Measurements from ENCODE around the gene TMEM107.
"Not testable (repeated sequence)": the region's sequence is repeated elsewhere in the genome, so short reads cannot be mapped to it uniquely, and the experiment has no call there.

The TMEM107 gene

GRCh38 chr17:8176197-8176940 lies at the start of gene TMEM107:
TSS of gene TMEM107 (minus strand) at chr17:8176380. CDS start at chr17:8176286, 94 bp downstream.
- peak; percentile 48 to 82 (median 72) for DNase-seq

GRCh38 chr17:8224891-8225812 lies 49.0 kb upstream of the TMEM107 start:
- peak in 1 of 4 experiments; percentile 11 for DNase-seq

- DNase-seq = peak in 1 of 4 experiments; percentile 42
Observed at GRCh38 chr17:8223356-8224126, 47.4 kb upstream of the TMEM107 start.

- peak; percentile 87 to 92 (median 92) for DNase-seq
Observed at GRCh38 chr17:8222630-8223355, 46.6 kb upstream of the TMEM107 start.

GRCh38 chr17:8222380-8222629 lies 46.1 kb upstream of the TMEM107 start:
- DNase-seq = no peak

DNA sequence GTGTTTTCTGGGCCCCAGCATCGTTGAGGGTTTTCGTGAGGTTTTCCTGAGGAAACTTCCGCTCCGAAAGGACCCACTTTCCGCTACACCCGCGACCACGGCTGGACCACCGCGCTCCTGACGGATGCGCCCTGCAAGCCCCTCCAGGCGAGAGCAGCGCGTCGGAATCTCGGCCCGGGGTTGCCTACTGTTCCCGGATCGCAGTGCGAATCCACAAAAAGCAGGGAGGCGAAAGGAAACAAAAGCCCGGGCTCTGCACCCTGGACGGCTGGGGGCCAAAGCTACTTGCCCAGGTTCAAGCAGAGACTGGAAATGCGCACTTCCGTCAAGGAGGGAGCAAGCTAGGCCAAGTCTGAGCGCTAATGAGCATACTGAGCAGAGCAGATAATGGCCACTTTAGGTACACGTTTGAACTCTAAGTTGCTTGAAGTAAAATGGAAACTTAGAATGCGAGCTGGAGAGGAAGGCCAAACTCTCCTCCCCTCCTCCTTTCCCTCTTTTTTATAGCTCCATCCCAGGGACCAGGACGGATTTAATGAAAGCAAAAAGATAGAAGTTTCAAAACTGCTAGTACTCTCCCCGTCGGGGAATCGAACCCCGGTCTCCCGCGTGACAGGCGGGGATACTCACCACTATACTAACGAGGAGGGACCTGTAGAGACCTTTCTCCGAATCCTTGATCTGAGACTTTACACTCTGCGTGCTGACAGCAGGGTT lies 45.6 kb upstream of the TMEM107 start:
- peak; percentile 85 to 96 (median 87) for DNase-seq

DNA sequence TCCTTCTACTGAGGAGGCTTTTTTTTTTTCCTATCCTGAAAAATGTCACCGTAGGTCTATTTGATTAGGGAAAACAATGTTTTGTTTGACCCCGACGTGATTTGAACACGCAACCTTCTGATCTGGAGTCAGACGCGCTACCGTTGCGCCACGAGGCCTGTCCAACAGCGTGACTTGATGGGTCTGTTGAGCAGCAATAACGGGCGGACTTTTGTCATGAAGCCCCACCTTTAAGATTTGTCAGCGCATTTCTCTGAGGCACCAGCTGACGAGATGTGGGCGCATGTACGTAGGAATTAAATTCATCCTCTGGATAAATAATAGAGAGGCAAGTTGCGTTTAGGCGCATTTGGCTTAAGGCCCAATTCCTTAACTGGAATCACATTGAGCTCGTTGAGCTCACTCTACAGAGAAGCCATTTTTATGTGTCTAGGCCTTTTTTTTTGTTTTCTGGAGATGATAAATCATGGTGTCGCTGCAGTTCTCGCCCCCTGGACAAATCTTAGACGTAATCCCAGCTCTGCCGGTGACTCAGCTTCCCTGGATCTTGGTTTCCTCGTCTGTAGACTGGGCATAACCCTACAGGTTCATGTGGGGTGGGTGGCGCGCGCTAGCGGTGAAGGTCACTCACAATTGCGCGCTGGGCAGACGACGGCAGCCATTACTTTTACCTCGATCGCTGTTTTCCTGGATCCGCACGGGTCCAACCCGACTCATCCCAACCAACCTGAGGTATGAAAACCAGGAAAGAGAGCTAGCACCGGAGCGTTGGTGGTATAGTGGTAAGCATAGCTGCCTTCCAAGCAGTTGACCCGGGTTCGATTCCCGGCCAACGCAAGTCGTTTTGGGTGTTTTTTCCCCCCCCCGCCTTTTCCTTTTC lies 44.8 kb upstream of the TMEM107 start:
- DNase-seq = peak; percentile 75 to 95 (median 90)

DNA sequence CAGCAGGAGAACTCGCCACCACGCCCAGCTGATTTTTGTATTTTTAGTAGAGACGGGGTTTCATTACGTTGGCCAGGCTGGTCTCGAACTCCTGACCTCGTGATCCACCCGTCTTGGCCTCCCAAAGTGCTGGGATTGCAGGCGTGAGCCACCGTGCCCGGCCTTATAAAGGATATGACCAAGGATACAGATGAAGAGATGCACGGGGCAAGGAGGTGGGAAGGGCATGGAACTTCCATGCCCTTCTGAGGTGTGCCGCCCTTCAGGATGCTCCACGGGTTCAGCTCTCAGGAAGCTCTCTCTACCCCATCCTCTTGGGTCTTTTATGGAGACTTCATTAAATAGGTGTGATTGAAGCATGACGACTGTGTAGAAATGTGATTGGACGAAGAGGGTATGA lies 37.8 kb upstream of the TMEM107 start:
- not testable (repeated sequence) for DNase-seq

GRCh38 chr17:8212312-8213180 lies 36.4 kb upstream of the TMEM107 start:
- DNase-seq = no peak

DNA sequence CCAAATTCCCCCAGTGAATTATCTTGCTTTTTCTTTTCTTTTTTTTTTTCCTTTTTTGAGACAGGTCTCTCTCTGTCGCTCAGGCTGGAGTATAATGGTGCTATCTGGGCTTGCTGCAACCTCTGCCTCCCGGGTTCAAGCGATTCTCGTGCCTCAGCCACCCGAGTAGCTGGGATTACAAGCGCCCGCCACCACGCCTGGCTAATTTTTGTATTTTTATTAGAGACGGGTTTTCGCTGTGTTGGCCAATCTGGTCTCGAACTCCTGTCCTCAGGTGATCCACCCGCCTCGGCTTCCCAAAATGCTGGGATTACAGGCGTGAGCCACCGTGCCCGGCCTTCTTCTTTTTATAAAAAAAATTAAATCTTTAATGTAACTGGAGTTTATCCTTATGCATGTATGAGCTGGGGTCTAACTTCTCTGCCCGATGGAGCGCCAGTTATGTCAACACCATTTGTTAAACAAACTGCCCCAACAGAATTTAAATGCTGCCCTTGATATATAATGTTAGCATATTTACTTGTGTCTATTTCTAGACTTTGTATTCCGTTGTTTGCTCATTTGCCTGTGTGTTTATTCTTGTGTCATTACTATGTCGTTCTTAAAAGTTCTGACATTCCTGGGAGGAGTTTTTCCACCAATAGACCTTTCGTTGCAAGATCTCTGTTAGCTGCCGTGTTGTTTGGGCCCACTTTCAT lies 34.7 kb upstream of the TMEM107 start:
- DNase-seq = no peak

DNA sequence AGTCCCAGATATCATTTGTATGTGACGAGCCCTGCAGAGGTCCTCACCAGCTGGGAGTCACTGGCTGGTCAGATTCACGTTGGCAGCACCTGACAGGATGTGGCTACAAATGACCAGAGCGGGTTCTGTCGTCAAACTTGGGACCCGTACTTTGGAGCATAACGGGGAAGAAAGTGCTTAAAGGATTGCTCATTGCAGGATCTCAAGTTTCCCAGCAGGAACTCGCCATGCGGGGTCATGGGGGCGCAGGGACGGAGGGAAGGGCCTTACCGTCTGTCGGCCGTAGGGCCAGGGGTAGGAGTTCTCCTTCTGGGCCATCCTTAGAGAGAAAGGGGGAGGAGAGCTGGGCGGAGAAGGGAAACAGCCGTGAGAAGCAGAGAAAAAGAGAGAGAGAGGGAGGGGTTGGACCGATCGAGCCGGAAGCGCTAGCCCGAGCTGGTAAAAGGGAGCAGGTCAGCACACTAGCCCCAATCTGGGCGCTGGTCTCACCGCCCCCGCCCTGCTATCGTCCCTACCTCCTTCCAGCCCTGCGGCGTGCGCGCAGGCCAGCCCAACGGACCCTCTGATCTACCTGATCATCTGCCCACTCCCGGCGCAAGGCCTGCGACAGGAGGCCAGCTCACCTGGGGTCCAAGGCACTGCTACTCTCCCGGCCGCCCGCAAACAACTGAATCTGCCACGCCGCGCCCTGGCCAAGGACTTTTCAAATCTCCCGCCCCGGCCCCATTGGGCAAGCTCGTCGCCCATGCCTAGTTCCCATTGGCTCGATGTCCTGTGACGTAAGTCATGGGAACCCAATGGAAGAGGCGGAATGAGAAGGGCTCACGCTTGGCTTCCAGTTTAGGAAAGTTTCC lies 34.0 kb upstream of the TMEM107 start, which contains the start of gene AURKB:
Gene AURKB (minus strand): TSS at position 669 of the 854 bp plus-strand sequence. CDS start 351 bp downstream, at position 318.
- DNase-seq = peak; percentile 50 to 84 (median 75)

DNA sequence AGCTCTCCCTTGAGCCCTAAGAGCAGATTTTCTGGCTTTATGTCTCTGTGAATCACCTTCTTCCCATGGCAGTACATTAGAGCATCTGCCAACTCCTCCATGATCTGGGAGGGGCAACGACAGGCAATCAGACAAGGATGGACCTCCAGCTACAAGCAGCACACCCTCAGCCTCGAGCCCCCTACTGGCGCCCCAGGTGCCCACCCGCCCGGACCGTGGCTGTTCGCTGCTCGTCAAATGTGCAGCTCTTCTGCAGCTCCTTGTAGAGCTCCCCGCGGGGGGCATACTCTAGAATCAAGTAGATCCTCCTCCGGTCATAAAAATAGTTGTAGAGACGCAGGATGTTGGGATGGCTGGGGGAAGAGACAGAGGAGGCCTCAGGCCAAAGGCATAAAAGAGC lies 30.4 kb upstream of the TMEM107 start:
- no peak for DNase-seq

DNA sequence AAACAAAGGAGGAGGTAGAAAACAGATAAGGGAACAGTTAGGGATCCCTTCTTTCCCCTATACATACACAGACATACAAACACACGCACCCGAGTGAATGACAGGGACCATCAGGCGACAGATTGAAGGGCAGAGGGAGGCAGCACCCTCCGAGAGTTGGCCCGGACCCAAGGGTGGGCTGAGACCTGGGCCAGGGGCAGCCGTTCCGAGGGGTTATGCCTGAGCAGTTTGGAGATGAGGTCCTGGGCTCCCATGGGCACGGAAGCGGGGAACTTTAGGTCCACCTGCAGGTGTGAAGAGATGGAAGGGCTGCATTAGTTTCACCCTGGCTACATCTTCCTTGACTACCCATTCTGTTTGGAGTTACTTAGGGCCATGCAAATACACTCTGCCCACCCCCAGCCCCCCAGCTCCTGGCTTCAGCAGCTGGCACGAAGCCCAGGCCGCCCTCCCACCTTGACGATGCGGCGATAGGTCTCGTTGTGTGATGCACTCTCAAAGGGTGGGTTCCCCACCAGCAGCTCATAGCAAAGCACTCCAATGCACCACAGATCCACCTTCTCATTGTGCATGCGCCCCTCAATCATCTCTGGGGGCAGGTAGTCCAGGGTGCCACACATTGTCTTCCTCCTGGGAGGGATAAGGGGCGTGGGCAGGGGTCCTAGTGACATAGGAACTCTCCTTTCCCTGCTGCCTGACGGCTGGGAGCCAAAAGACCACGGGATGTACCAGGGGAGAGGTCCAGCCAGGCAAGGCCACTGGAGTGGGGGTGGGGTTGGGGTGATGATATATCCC lies 28.8 kb upstream of the TMEM107 start:
- DNase-seq = no peak

GRCh38 chr17:8192070-8192815 lies 16.1 kb upstream of the TMEM107 start:
- DNase-seq = peak in 1 of 4 experiments; percentile 8

- DNase-seq = no peak
Observed at GRCh38 chr17:8190506-8190905, 14.3 kb upstream of the TMEM107 start.
